Astrocyte (in vitro differentiated cells and primary cell): ENCODE data around the gene DYNLT4. TPM values are rescaled to one million over a fixed set of nuclear protein-coding genes. Genes with fewer than 3 reads are reported as not detected.

Source experiments
- DNase-seq: peaks from one replicate; pipeline ENCODE4 v3.0.0-alpha.2; 2010; ENCODE audit warnings: low read depth
- FAIRE-seq: peaks from 2 replicates; lab custom pipeline; 2011; peaks lifted over from hg19 to GRCh38; lab: Jason Lieb, UNC
- H2AFZ ChIP-seq: 2 replicates; pipeline ENCODE4 v1.6.0; 2012; ENCODE audit warnings: low read depth, low read length, inconsistent platforms
- H3K27ac ChIP-seq: 2 replicates; pipeline ENCODE4 v1.5.1; 2011; ENCODE audit warnings: low read depth, low read length, inconsistent platforms
- H3K27me3 ChIP-seq: 2 replicates; pipeline ENCODE4 v1.6.0; 2011; ENCODE audit warnings: low read length, inconsistent platforms; ENCODE audit not compliant: insufficient read depth
- H3K36me3 ChIP-seq: 2 replicates; pipeline ENCODE4 v1.5.1; 2011; ENCODE audit warnings: low read length, inconsistent platforms; ENCODE audit not compliant: insufficient read depth
- H3K4me1 ChIP-seq: 2 replicates; pipeline ENCODE4 v1.5.1; 2011; ENCODE audit warnings: low read length, inconsistent platforms; ENCODE audit not compliant: insufficient read depth
- H3K4me2 ChIP-seq: 2 replicates; pipeline ENCODE4 v1.6.0; 2012; ENCODE audit warnings: low read length, inconsistent platforms
- H3K4me3 ChIP-seq: 2 replicates; pipeline ENCODE4 v1.5.1; 2011; ENCODE audit warnings: low read depth, mild to moderate bottlenecking, low read length, inconsistent platforms; ENCODE audit not compliant: insufficient read depth
- H3K79me2 ChIP-seq: 2 replicates; pipeline ENCODE4 v1.6.0; 2012; ENCODE audit warnings: mild to moderate bottlenecking, low read length, inconsistent platforms; ENCODE audit not compliant: insufficient read depth
- H3K9ac ChIP-seq: 2 replicates; pipeline ENCODE4 v1.6.0; 2012; ENCODE audit warnings: mild to moderate bottlenecking, low read length, inconsistent platforms
- H3K9me3 ChIP-seq: 2 replicates; pipeline ENCODE4 v1.5.1; 2012; ENCODE audit warnings: low read depth, mild to moderate bottlenecking, low read length, inconsistent platforms; ENCODE audit not compliant: insufficient read depth
- H4K20me1 ChIP-seq: 2 replicates; pipeline ENCODE4 v1.6.0; 2012; ENCODE audit warnings: low read length, inconsistent platforms; ENCODE audit not compliant: insufficient read depth
- H3K27ac Mint-ChIP-seq: one replicate; pipeline ENCODE4 v1.8.0; 2021; ENCODE audit warnings: mild to moderate bottlenecking, mixed read lengths; ENCODE audit not compliant: unreplicated experiment
- H3K27me3 Mint-ChIP-seq: one replicate; pipeline ENCODE4 v1.8.0; 2021; ENCODE audit warnings: low read depth, mixed read lengths; ENCODE audit not compliant: unreplicated experiment
- H3K36me3 Mint-ChIP-seq: one replicate; pipeline ENCODE4 v1.8.0; 2021; ENCODE audit warnings: low read depth, mixed read lengths; ENCODE audit not compliant: unreplicated experiment
- H3K4me1 Mint-ChIP-seq: one replicate; pipeline ENCODE4 v1.8.0; 2021; ENCODE audit warnings: low read depth, mixed read lengths; ENCODE audit not compliant: unreplicated experiment
- H3K4me3 Mint-ChIP-seq: one replicate; pipeline ENCODE4 v1.8.0; 2021; ENCODE audit warnings: mild to moderate bottlenecking, moderate library complexity, mixed read lengths; ENCODE audit not compliant: unreplicated experiment
- H3K9me3 Mint-ChIP-seq: one replicate; pipeline ENCODE4 v1.8.0; 2021; ENCODE audit warnings: mild to moderate bottlenecking, mixed read lengths; ENCODE audit not compliant: unreplicated experiment
- EZH2 ChIP-seq: IDR thresholded peaks from 2 replicates; pipeline ENCODE4 v1.6.1; 2012; ENCODE audit warnings: mild to moderate bottlenecking, low read length, inconsistent platforms; ENCODE audit not compliant: insufficient read depth
- total RNA-seq: library from RNA; stranded (reverse); gene quantifications from 2 replicates; pipeline ENCODE4 v1.2.1, GENCODE V29; 2021
- TF ChIP-seq, protein P1 (sequence below): IDR thresholded peaks from 2 replicates; pipeline ENCODE4 v1.5.1; 2011; ENCODE audit warnings: low read depth, mild to moderate bottlenecking, inconsistent platforms, low read length, moderate library complexity; ENCODE audit not compliant: insufficient read depth

The DYNLT4 gene
- total RNA-seq, 1 donor from 2014 or later, result 0.50 TPM

DNA sequence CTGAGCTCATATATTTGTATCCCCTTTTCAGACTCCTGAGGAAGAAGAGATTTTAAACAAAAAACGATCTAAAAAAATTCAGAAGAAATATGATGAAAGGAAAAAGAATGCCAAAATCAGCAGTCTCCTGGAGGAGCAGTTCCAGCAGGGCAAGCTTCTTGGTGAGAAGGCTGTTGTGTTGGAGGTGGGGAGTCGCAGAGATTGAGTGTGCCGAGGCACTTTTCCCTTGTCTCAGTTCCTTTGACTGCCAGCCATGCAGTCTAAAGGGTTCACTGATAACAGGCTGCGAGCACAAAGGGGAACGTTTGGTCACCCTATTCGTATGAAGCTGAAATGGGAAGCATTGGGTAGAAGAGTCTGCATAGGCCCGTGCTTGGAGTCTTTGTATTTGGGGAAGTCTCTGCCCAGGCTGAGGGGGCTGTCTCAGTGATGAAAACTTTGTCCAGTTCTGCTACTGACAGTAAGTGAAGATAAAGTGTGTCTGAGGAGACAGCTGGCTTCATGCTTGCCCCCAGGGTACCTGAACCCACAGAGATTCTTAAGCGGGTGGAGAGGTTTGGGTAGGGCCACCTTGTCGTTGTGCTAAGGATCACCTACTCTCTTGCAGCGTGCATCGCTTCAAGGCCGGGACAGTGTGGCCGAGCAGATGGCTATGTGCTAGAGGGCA lies 29.0 kb downstream of the DYNLT4 start:
- Histone ChIP-seq H3K4me1 (peaks cover 18% of the 10 kb centered on the region), H3K4me2 (peak overlapping the region; percentile 95), H3K27me3 (no peaks in the 10 kb centered on the region), H2AFZ (no peak overlapping the region), H3K4me3 (peak overlapping the region; percentile 86), H3K9ac (peak overlapping the region; percentile 97), H3K9me3 (no peaks in the 10 kb centered on the region), H3K79me2 (peaks cover 45% of the 10 kb centered on the region), H3K36me3 (peaks cover 27% of the 10 kb centered on the region), H3K27ac (no peak overlapping the region), H4K20me1 (peaks cover 55% of the 10 kb centered on the region)
- peak overlapping the region; percentile 28 for H3K27ac Mint-ChIP-seq
- no peaks in the 10 kb centered on the region for H3K9me3 Mint-ChIP-seq
- peaks cover 20% of the 10 kb centered on the region for H3K4me1 Mint-ChIP-seq
- no peak for FAIRE-seq
- DNase-seq, result no peak
- H3K4me3 Mint-ChIP-seq, result peak overlapping the region; percentile 92
- TF ChIP-seq, protein P1, sequence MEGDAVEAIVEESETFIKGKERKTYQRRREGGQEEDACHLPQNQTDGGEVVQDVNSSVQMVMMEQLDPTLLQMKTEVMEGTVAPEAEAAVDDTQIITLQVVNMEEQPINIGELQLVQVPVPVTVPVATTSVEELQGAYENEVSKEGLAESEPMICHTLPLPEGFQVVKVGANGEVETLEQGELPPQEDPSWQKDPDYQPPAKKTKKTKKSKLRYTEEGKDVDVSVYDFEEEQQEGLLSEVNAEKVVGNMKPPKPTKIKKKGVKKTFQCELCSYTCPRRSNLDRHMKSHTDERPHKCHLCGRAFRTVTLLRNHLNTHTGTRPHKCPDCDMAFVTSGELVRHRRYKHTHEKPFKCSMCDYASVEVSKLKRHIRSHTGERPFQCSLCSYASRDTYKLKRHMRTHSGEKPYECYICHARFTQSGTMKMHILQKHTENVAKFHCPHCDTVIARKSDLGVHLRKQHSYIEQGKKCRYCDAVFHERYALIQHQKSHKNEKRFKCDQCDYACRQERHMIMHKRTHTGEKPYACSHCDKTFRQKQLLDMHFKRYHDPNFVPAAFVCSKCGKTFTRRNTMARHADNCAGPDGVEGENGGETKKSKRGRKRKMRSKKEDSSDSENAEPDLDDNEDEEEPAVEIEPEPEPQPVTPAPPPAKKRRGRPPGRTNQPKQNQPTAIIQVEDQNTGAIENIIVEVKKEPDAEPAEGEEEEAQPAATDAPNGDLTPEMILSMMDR, result no peak
- no peak for TF ChIP-seq EZH2
- peaks cover 25% of the 10 kb centered on the region for H3K36me3 Mint-ChIP-seq
- H3K27me3 Mint-ChIP-seq, result no peaks in the 10 kb centered on the region

DNA sequence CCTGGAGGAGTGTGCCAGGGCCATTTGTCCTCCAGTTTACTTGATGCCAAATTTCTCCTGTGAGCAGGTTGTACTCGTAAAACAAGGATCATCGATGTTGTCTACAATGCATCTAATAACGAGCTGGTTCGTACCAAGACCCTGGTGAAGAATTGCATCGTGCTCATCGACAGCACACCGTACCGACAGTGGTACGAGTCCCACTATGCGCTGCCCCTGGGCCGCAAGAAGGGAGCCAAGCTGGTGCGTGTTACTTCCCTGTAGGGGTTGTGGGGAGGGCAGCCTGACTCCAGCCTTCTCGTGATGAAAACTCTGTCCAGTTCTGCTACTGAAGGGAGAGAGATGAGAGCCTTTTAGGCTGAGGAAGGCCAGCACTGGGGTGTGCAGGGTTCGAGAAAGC lies 29.6 kb downstream of the DYNLT4 start:
- Mint-ChIP-seq H3K9me3 (no peaks in the 10 kb centered on the region), H3K4me3 (peak overlapping the region; percentile 92), H3K27me3 (no peaks in the 10 kb centered on the region), H3K27ac (peak overlapping the region; percentile 64), H3K4me1 (peaks cover 20% of the 10 kb centered on the region), H3K36me3 (peaks cover 25% of the 10 kb centered on the region)
- no peaks in the 10 kb centered on the region for H3K9me3 ChIP-seq
- FAIRE-seq (no peak), DNase-seq (no peak)
- peak overlapping the region; percentile 95 for H3K4me2 ChIP-seq
- no peak overlapping the region for H3K27ac ChIP-seq
- TF ChIP-seq, protein P1, result no peak
- TF ChIP-seq EZH2, result no peak
- peaks cover 18% of the 10 kb centered on the region for H3K4me1 ChIP-seq
- no peak overlapping the region for H2AFZ ChIP-seq
- H3K4me3 ChIP-seq, result peak overlapping the region; percentile 86
- peak overlapping the region; percentile 97 for H3K9ac ChIP-seq
- H3K79me2 ChIP-seq, result peaks cover 45% of the 10 kb centered on the region
- H3K27me3 ChIP-seq, result no peaks in the 10 kb centered on the region
- H3K36me3 ChIP-seq, result peaks cover 27% of the 10 kb centered on the region
- H4K20me1 ChIP-seq, result peaks cover 55% of the 10 kb centered on the region

DNA sequence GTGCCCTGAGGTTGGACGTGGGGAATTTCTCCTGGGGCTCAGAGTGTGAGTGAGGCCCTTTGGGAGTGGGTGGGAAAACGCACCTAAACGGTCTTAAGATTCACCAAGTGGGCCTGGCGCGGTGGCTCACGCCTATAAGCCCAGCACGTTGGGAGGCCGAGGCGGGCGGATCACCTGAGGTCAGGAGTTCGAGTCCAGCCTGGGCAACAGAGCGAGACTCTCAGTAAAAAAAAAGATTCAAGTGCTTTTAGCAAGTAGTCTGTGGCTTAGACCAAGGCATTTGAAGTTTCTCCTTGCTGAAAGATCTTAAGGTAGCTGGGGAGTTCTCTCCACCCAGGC lies 30.5 kb downstream of the DYNLT4 start:
- Histone ChIP-seq H3K4me1 (peaks cover 18% of the 10 kb centered on the region), H3K4me3 (peak overlapping the region; percentile 86), H4K20me1 (peaks cover 55% of the 10 kb centered on the region), H3K9ac (peak overlapping the region; percentile 97), H2AFZ (no peak overlapping the region), H3K27me3 (no peaks in the 10 kb centered on the region), H3K9me3 (no peaks in the 10 kb centered on the region), H3K27ac (peak overlapping the region; percentile 95), H3K79me2 (peaks cover 45% of the 10 kb centered on the region), H3K4me2 (peak overlapping the region; percentile 95), H3K36me3 (peaks cover 27% of the 10 kb centered on the region)
- DNase-seq (no peak), FAIRE-seq (no peak)
- Mint-ChIP-seq H3K36me3 (peaks cover 25% of the 10 kb centered on the region), H3K4me3 (peak overlapping the region; percentile 92), H3K27ac (peak overlapping the region; percentile 59), H3K9me3 (no peaks in the 10 kb centered on the region), H3K27me3 (no peaks in the 10 kb centered on the region), H3K4me1 (peaks cover 20% of the 10 kb centered on the region)
- TF ChIP-seq EZH2, result no peak
- TF ChIP-seq, protein P1, result no peak
